ENCODE data around the gene DPY19L1. TPM values are rescaled to one million over a fixed set of nuclear protein-coding genes. Genes with fewer than 3 reads are reported as not detected.
"Not testable (repeated sequence)": the region's sequence is repeated elsewhere in the genome, so short reads cannot be mapped to it uniquely, and the experiment has no call there.

Gene DPY19L1
- polyA plus RNA-seq, 1 experiment = 40.5 TPM

DNA sequence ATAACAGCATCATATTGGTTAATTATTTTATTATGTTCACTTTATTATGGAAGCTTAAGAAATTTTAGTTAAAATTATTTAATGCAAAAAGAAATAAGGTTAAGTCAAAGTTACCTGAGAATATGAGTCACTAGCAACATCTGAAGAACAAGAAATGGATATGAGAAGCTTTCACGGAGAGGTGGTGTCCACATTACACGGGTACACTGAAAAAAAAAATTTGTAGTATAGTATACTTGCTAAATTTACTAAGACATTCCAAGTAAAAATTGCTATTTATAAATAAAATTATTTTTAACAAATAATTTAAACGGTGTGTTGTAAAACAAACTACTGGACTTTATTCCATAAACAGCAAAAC, 63.9 kb downstream of the DPY19L1 start:
- CTCF ChIA-PET = no interaction called here
- Histone ChIP-seq H3K27ac (ENCODE audit: low read depth, low read length) (no peak overlapping the region), H3K27me3 (ENCODE audit: control insufficient read depth, insufficient read depth, low read length) (no peaks in the 10 kb centered on the region), H3K9me3 (ENCODE audit: control insufficient read depth, insufficient read depth, low read length) (no peaks in the 10 kb centered on the region), H3K4me3 (ENCODE audit: low read depth, low read length) (no peak overlapping the region)
- POLR2A ChIA-PET = no interaction called here
- no peak for DNase-seq (ENCODE audit: low read depth, low spot score)
- TF ChIP-seq, protein P1, sequence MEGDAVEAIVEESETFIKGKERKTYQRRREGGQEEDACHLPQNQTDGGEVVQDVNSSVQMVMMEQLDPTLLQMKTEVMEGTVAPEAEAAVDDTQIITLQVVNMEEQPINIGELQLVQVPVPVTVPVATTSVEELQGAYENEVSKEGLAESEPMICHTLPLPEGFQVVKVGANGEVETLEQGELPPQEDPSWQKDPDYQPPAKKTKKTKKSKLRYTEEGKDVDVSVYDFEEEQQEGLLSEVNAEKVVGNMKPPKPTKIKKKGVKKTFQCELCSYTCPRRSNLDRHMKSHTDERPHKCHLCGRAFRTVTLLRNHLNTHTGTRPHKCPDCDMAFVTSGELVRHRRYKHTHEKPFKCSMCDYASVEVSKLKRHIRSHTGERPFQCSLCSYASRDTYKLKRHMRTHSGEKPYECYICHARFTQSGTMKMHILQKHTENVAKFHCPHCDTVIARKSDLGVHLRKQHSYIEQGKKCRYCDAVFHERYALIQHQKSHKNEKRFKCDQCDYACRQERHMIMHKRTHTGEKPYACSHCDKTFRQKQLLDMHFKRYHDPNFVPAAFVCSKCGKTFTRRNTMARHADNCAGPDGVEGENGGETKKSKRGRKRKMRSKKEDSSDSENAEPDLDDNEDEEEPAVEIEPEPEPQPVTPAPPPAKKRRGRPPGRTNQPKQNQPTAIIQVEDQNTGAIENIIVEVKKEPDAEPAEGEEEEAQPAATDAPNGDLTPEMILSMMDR (IDR thresholded peaks at IDR 0.05; ENCODE audit: low read depth, low read length) = no peak

DNA sequence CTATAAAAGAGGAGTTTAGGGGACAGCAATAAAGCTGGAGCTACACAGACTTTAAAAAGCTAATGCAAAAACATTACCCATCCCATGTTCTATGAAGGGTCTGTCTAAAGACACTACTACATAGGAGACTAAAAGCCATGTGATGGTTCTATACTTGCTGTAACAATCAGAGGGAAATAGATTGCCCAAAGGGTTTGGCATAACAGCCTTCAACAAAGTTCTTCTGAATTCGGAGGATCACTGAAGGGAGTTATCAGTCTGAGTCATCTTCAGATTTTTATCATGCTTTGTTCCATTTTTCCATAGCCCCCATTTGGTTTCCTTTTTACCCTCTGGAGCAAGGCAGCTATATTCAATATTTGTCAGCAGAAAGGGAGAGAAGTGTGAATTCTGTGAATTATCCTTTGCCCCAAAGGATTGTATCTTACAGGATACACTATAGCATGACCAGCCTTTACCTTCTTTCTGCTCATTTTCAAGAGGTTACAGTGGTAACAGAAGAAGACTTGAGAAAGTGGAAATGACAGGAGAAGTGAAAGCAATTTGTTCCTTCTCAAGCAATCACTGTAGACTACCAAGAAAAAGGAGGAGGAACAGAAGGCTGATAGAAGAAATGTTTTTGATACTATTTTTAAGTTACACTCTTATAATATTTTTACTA, 64.4 kb downstream of the DPY19L1 start:
- H3K4me3 ChIP-seq (ENCODE audit: low read depth, low read length); H3K9me3 ChIP-seq (ENCODE audit: control insufficient read depth, insufficient read depth, low read length); DNase-seq (ENCODE audit: low read depth, low spot score); POLR2A ChIA-PET; H3K27me3 ChIP-seq (ENCODE audit: control insufficient read depth, insufficient read depth, low read length); CTCF ChIA-PET; H3K27ac ChIP-seq (ENCODE audit: low read depth, low read length): not testable (repeated sequence)

GRCh38 chr7:34967818-34968217, 69.5 kb downstream of the DPY19L1 start:
- H3K9me3 ChIP-seq (ENCODE audit: control insufficient read depth, insufficient read depth, low read length); DNase-seq (ENCODE audit: low read depth, low spot score); CTCF ChIA-PET; H3K4me3 ChIP-seq (ENCODE audit: low read depth, low read length); POLR2A ChIA-PET; H3K27ac ChIP-seq (ENCODE audit: low read depth, low read length); H3K27me3 ChIP-seq (ENCODE audit: control insufficient read depth, insufficient read depth, low read length): not testable (repeated sequence)

DNA sequence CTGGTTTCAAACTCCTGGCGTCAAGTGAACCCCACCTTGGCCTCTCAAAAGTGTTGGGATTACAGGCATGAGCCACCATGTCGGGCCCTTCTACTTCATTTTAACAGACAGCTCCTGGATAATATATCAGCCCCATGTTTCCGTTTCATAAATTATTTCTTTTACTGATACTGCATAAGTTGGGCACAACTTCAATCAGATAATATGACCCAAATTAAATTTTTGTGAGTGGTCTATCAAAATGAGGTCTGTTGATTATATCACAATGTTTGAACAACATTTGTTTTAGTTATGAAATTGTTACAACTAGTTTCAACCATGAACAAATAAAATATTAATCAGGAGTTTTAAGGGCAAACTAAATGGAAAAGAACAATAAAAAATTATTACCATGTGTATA, 70.8 kb downstream of the DPY19L1 start:
- DNase-seq (ENCODE audit: low read depth, low spot score); H3K27me3 ChIP-seq (ENCODE audit: control insufficient read depth, insufficient read depth, low read length); CTCF ChIA-PET: not testable (repeated sequence)

GRCh38 chr7:34958021-34958420, 79.3 kb downstream of the DPY19L1 start:
- TF ChIP-seq, protein P1 (IDR thresholded peaks at IDR 0.05; ENCODE audit: low read depth, low read length) = no peak
- no peaks in the 10 kb centered on the region for H3K9me3 ChIP-seq (ENCODE audit: control insufficient read depth, insufficient read depth, low read length)
- H3K27ac ChIP-seq (ENCODE audit: low read depth, low read length) = no peak overlapping the region
- ChIA-PET POLR2A (no interaction called here), CTCF (no interaction called here)
- no peaks in the 10 kb centered on the region for H3K27me3 ChIP-seq (ENCODE audit: control insufficient read depth, insufficient read depth, low read length)
- no peak for DNase-seq (ENCODE audit: low read depth, low spot score)
- no peak overlapping the region for H3K4me3 ChIP-seq (ENCODE audit: low read depth, low read length)

More for the DNA sequence above, 70.8 kb downstream of the DPY19L1 start:
- H3K27ac ChIP-seq (ENCODE audit: low read depth, low read length); POLR2A ChIA-PET; H3K4me3 ChIP-seq (ENCODE audit: low read depth, low read length); H3K9me3 ChIP-seq (ENCODE audit: control insufficient read depth, insufficient read depth, low read length): not testable (repeated sequence)

DNA sequence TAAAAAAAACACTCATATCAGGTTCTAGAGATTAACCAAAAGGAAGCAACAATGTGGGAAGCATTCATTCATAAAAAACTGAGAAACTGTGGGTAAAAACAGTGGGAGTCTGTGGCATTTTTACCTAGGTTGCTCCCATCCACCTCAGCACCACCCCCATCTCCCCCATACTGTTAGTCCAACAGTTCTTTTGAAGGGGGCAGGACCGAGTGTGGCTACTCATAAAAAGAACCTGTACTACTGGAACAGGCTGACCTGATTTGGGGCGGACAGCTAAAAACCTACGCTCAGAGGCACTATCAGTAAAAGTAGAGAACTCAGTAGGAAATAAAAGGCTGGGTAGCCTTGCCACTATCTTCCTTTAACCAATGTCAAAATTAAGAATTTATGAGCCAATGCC, 84.5 kb downstream of the DPY19L1 start:
- ChIA-PET CTCF (no interaction called here), POLR2A (no interaction called here)
- Histone ChIP-seq H3K4me3 (ENCODE audit: low read depth, low read length) (no peak overlapping the region), H3K9me3 (ENCODE audit: control insufficient read depth, insufficient read depth, low read length) (no peaks in the 10 kb centered on the region), H3K27me3 (ENCODE audit: control insufficient read depth, insufficient read depth, low read length) (no peaks in the 10 kb centered on the region), H3K27ac (ENCODE audit: low read depth, low read length) (no peak overlapping the region)
- TF ChIP-seq, protein P1 (IDR thresholded peaks at IDR 0.05; ENCODE audit: low read depth, low read length) = no peak
- no peak for DNase-seq (ENCODE audit: low read depth, low spot score)

DNA sequence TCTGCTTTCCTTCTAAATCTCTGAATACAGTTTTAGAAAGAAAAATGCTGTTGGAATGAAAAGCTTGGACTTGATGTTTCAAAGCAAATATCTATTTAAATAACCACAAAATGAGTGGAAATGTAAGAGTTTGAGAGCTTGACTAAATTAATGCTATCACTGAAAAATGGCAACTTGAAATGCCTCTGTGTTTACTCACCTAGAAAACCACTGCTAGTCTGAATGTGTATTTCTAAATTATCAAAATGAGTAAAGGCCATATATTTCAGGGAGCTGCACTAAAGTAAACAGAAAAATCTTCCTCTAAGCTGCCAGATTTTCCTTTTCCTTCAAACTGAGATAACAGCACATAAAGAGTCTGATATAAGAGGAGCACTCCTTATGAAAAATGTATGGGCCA, 87.9 kb downstream of the DPY19L1 start:
- no peaks in the 10 kb centered on the region for H3K27me3 ChIP-seq (ENCODE audit: control insufficient read depth, insufficient read depth, low read length)

GRCh38 chr7:34947427-34947826, 89.9 kb downstream of the DPY19L1 start:
- DNase-seq (ENCODE audit: low read depth, low spot score); CTCF ChIA-PET; H3K27me3 ChIP-seq (ENCODE audit: control insufficient read depth, insufficient read depth, low read length); POLR2A ChIA-PET; H3K4me3 ChIP-seq (ENCODE audit: low read depth, low read length); H3K27ac ChIP-seq (ENCODE audit: low read depth, low read length); H3K9me3 ChIP-seq (ENCODE audit: control insufficient read depth, insufficient read depth, low read length): not testable (repeated sequence)

More for the DNA sequence above, 87.9 kb downstream of the DPY19L1 start:
- H3K9me3 ChIP-seq (ENCODE audit: control insufficient read depth, insufficient read depth, low read length) = no peaks in the 10 kb centered on the region
- H3K4me3 ChIP-seq (ENCODE audit: low read depth, low read length) = no peak overlapping the region
- no peak for DNase-seq (ENCODE audit: low read depth, low spot score)
- POLR2A ChIA-PET = no interaction called here
- CTCF ChIA-PET = no interaction called here
- TF ChIP-seq, protein P1 (IDR thresholded peaks at IDR 0.05; ENCODE audit: low read depth, low read length) = no peak
- no peak overlapping the region for H3K27ac ChIP-seq (ENCODE audit: low read depth, low read length)
